K562 (cell line): ENCODE measurements around the gene SLC25A34. TPM values are rescaled to one million over a fixed set of nuclear protein-coding genes. Genes with fewer than 3 reads are reported as not detected.

Experiments
- ATAC-seq: fragments of 200-7000 bp; cut with Tn5 transposase; 3 replicates; pipeline ENCODE4 v1.9.1; 2020; ENCODE audit warnings: moderate library complexity
- BruUV-seq: library from RNA; stranded (reverse); fragments of 400-500 nt; replicated peaks from 2 replicates; lab custom pipeline; 2021; lab: Mats Ljungman, UMichigan
- CTCF ChIA-PET: fragments of 300-600 bp; formaldehyde crosslinking; extraction: SDS; loops from one replicate; lab custom pipeline; 2021; ENCODE audit warnings: low intra/inter-chr PET ratio; lab: Yijun Ruan, JAX
- POLR2A ChIA-PET: fragments of 300-600, 350-650 bp; sonication (Branson Sonifier 250); formaldehyde crosslinking; extraction: SDS; loops from one replicate; lab custom pipeline; 2021; ENCODE audit warnings: antibody characterized with exemption, inconsistent platforms; lab: Yijun Ruan, JAX
- DNase-seq, 4 experiments: peaks; one replicate each; pipeline versions ENCODE4 v3.0.0 to v3.0.0-alpha.2; 2011 to 2018; ENCODE audit warnings: low spot score in 3 of 4, mixed read lengths in 3 of 4; ENCODE audit errors: extremely low read depth in 1 of 4
- FAIRE-seq: peaks from 2 replicates; lab custom pipeline; 2011; peaks lifted over from hg19 to GRCh38; lab: Jason Lieb, UNC
- H2AFZ ChIP-seq: 2 replicates; pipeline ENCODE4 v1.6.0; 2011; ENCODE audit warnings: low read depth, low read length, control low read depth, inconsistent platforms
- H3K27ac ChIP-seq: fragments of 200-600 bp; 3 replicates; pipeline ENCODE4 v1.8.0; 2011; ENCODE audit warnings: low read depth, mild to moderate bottlenecking, control low read depth, inconsistent platforms, low read length, moderate library complexity, mixed read lengths; ENCODE audit errors: extremely low read depth
- H3K27me3 ChIP-seq, 2 experiments: fragments of 300-600 bp in 1 of 2; 2 replicates in 1 of 2; 3 replicates in 1 of 2; pipeline versions ENCODE4 v1.6.0 to v1.8.0; 2011; ENCODE audit warnings: inconsistent platforms in 2 of 2, low read length in 2 of 2, mild to moderate bottlenecking in 1 of 2, mixed read lengths in 1 of 2, moderate library complexity in 1 of 2; ENCODE audit not compliant: control insufficient read depth in 2 of 2, insufficient read depth in 2 of 2
- H3K36me3 ChIP-seq: fragments of 300-600 bp; 3 replicates; pipeline ENCODE4 v1.8.0; 2011; ENCODE audit warnings: mild to moderate bottlenecking, low read length, inconsistent platforms; ENCODE audit not compliant: control insufficient read depth, insufficient read depth
- H3K4me1 ChIP-seq, 2 experiments: fragments of 200-600 bp in 1 of 2; replicated peaks in 1 of 2; 2 replicates in 1 of 2; 3 replicates in 1 of 2; pipeline versions ENCODE4 v1.5.1 to v1.8.0; 2011; ENCODE audit warnings: inconsistent platforms in 2 of 2, low read length in 2 of 2, mild to moderate bottlenecking in 1 of 2, mixed read lengths in 1 of 2, moderate library complexity in 1 of 2; ENCODE audit not compliant: control insufficient read depth in 2 of 2, insufficient read depth in 2 of 2
- H3K4me2 ChIP-seq: 2 replicates; pipeline ENCODE4 v1.6.1; 2011; ENCODE audit warnings: low read length, control low read depth, inconsistent platforms, mixed read lengths; ENCODE audit not compliant: insufficient read depth
- H3K4me3 ChIP-seq: fragments of 200-600 bp; sonication (generic), shearing (Covaris generic); 2 replicates; pipeline ENCODE4 v1.5.1; 2016; ENCODE audit warnings: control low read depth, inconsistent platforms
- H3K79me2 ChIP-seq: fragments of 200-600 bp; 3 replicates; pipeline ENCODE4 v1.8.0; 2011; ENCODE audit warnings: low read length, inconsistent platforms; ENCODE audit not compliant: control insufficient read depth, insufficient read depth
- H3K9ac ChIP-seq, 2 experiments: 2 replicates each; pipeline versions ENCODE4 v1.6.0 to v1.6.1; 2011; ENCODE audit warnings: low read depth in 2 of 2, low read length in 2 of 2, control low read depth in 1 of 2, inconsistent platforms in 1 of 2, mild to moderate bottlenecking in 1 of 2, mixed read lengths in 1 of 2; ENCODE audit not compliant: insufficient read depth in 1 of 2
- H3K9me1 ChIP-seq: one replicate; pipeline ENCODE4 v1.6.0; 2011; ENCODE audit warnings: inconsistent platforms, mild to moderate bottlenecking, low read length, moderate library complexity; ENCODE audit not compliant: control insufficient read depth, insufficient read depth
- H3K9me3 ChIP-seq: replicated peaks from 2 replicates; pipeline ENCODE4 v1.5.1; 2011; ENCODE audit warnings: low read depth, low read length, inconsistent platforms; ENCODE audit not compliant: control insufficient read depth, insufficient read depth
- H4K20me1 ChIP-seq: replicated peaks from 2 replicates; pipeline ENCODE4 v1.6.1; 2011; ENCODE audit warnings: low read length, inconsistent platforms, mixed read lengths; ENCODE audit not compliant: control insufficient read depth, insufficient read depth
- DLX4 ChIP-seq: fragments of 250-450 bp; sonication (Bioruptor Pico); IDR thresholded peaks from 2 replicates; pipeline ENCODE4 v1.6.1; 2021; ENCODE audit warnings: mild to moderate bottlenecking
- HEY1 ChIP-seq: fragments of 250-450 bp; sonication (Bioruptor Pico); IDR thresholded peaks from 2 replicates; pipeline ENCODE4 v1.5.0; 2020; ENCODE audit warnings: mild to moderate bottlenecking, moderate library complexity, borderline replicate concordance
- MED1 ChIP-seq: sonication (generic); formaldehyde crosslinking; IDR thresholded peaks from 2 replicates; pipeline ENCODE4 v1.8.1; 2023; ENCODE audit warnings: missing genetic modification reagents, borderline replicate concordance
- THAP12 ChIP-seq: fragments of 250-450 bp; sonication (Bioruptor Pico); IDR thresholded peaks from 2 replicates; pipeline ENCODE4 v1.9.0; 2021; ENCODE audit warnings: mild to moderate bottlenecking, inconsistent platforms
- USF1 ChIP-seq: sonication (generic); formaldehyde crosslinking; IDR thresholded peaks from 2 replicates; pipeline ENCODE4 v1.9.0; 2022; ENCODE audit warnings: mild to moderate bottlenecking, missing genetic modification reagents
- VEZF1 ChIP-seq: fragments of 200-800 bp; sonication (Bioruptor generic); IDR thresholded peaks from 2 replicates; pipeline ENCODE4 v1.6.1; 2017; ENCODE audit warnings: missing genetic modification characterization, missing compliant biosample characterization
- ZBTB26 ChIP-seq: fragments of 450-650 bp; formaldehyde crosslinking; IDR thresholded peaks from 2 replicates; pipeline ENCODE4 v1.4.0; 2022; ENCODE audit warnings: missing genetic modification characterization
- ZBTB33 ChIP-seq: sonication (generic); formaldehyde crosslinking; IDR thresholded peaks from 2 replicates; pipeline ENCODE4 v1.8.1; 2023; ENCODE audit warnings: mild to moderate bottlenecking, missing genetic modification reagents
- ZEB2 ChIP-seq: fragments of 450-650 bp; IDR thresholded peaks from 2 replicates; pipeline ENCODE4 v1.6.1; 2016
- ZFPM2 ChIP-seq: fragments of 250-450 bp; sonication (Bioruptor Pico); IDR thresholded peaks from 2 replicates; pipeline ENCODE4 v1.5.1; 2022; ENCODE audit warnings: mild to moderate bottlenecking
- ZNF408 ChIP-seq: fragments of 250-450 bp; sonication (Bioruptor Pico); IDR thresholded peaks from 2 replicates; pipeline ENCODE4 v1.4.0; 2020; ENCODE audit warnings: low read depth, mild to moderate bottlenecking, moderate library complexity
- ZNF551 ChIP-seq: fragments of 250-450 bp; sonication (Bioruptor Pico); IDR thresholded peaks from 2 replicates; pipeline ENCODE4 v1.5.0; 2021; ENCODE audit warnings: mild to moderate bottlenecking, moderate library complexity
- WGBS: fragments of 100-300 bp; shearing (Covaris generic); methylation state at CpG from one replicate; pipeline ENCODE4 v1.1.6; 2016; ENCODE audit warnings: low coverage, mixed read lengths; ENCODE audit not compliant: insufficient coverage; ENCODE audit errors: missing lambda C conversion rate; 5-methylcytosine and 5-hydroxymethylcytosine counted together
- in situ Hi-C: fragments of 300-500 bp; cut with MboI; formaldehyde crosslinking; loops from 4 replicates; pipeline ENCODE4 v1.15.0; 2018; ENCODE audit warnings: inconsistent platforms, mixed read lengths
- intact Hi-C: fragments of 100-400 bp; cut with micrococcal nuclease; formaldehyde crosslinking; loops from 2 replicates; pipeline ENCODE4 v1.14.2; 2022
- polyA plus RNA-seq, 8 experiments: library from polyadenylated mRNA; depleted of rRNA in 4 of 8; stranded (reverse) in 5 of 8; unstranded in 3 of 8; fragments of >200 nt; fragmentation: Nextera tagmentation in 2 of 8; fragmentation: Illumina TruSeq in 1 of 8; extraction: Ambion mirVana in 2 of 8; extraction: Trizol in 1 of 8; gene quantifications; 2 replicates each; pipeline versions ENCODE4 v1.2.1 to v1.2.3, GENCODE V29; 2011 to 2014; ENCODE audit warnings: inconsistent platforms in 1 of 8, missing spikeins in 1 of 8
- total RNA-seq, 7 experiments: library from RNA; depleted of rRNA in 6 of 7; stranded (reverse); fragments of >200 nt in 6 of 7; fragmentation: Illumina TruSeq in 2 of 7; extraction: Trizol in 2 of 7; gene quantifications; 2 replicates each; pipeline versions ENCODE4 v1.2.1 to v1.2.3, GENCODE V29; 2011 to 2021; ENCODE audit warnings: low replicate concordance in 1 of 7

SLC25A34 gene
- total and polyA plus RNA-seq, 9 of the 15 experiments (the other 6 are each of a cell fraction or from before 2014, with no cell fraction given), result 0.01 to 0.57 (median 0.16) TPM

- BruUV-seq, result no TSS peak
- ChIA-PET POLR2A (interaction anchor here (0.6 to 1.9 kb wide), 2 partner anchors 12 to 1181 kb away, joined by 3 to 8 read pairs; no protein-coding TSS in a partner anchor), CTCF (no interaction called here)
- Histone ChIP-seq H2AFZ (no peak overlapping the region), H3K27me3 (peaks cover 7 to 29% of the 10 kb centered on the region in 2 experiments; a peak in 3 of 5 replicates), H3K4me2 (no peak overlapping the region), H3K9ac (peak overlapping the region in 1 of 2 experiments; percentile 49; a peak in 2 of 4 replicates), H3K79me2 (no peaks in the 10 kb centered on the region), H3K27ac (no peak overlapping the region), H3K36me3 (no peaks in the 10 kb centered on the region), H4K20me1 (0 out of 2 replicates have a peak, but pooled peaks cover 4% of the 10 kb centered on the region), H3K4me1 (peaks cover 0 to 14% of the 10 kb centered on the region in 2 experiments; a peak in 2 of 5 replicates), H3K9me1 (no peaks in the 10 kb centered on the region), H3K4me3 (no peak overlapping the region), H3K9me3 (no peaks in the 10 kb centered on the region)
- no peak for FAIRE-seq
- in situ Hi-C loops, result no loop called here
- intact Hi-C loops, result no loop called here
- peak; percentile 14; the same call in 2 of the 3 replicates for ATAC-seq
- DNase-seq, result no peak
- WGBS, result 8% methylated on average over 19 of the region's 19 CpGs
- no peak for TF ChIP-seq MED1 (CRISPR knock-in tag)
- TF ChIP-seq HEY1, result no peak
- TF ChIP-seq ZNF408 (CRISPR knock-in tag), result no peak
- TF ChIP-seq ZBTB26 (CRISPR knock-in tag), result no peak
- TF ChIP-seq ZBTB33 (CRISPR knock-in tag), result no peak
- no peak for TF ChIP-seq USF1 (CRISPR knock-in tag)
- no peak for TF ChIP-seq VEZF1 (CRISPR knock-in tag)
- TF ChIP-seq ZEB2, result no peak
- no peak for TF ChIP-seq ZNF551 (CRISPR knock-in tag)
- no peak for TF ChIP-seq THAP12 (CRISPR knock-in tag)
- TF ChIP-seq ZFPM2 (CRISPR knock-in tag), result no peak
- TF ChIP-seq DLX4, result no peak
Observed at GRCh38 chr1:15749399-15750291, 13.6 kb downstream of the SLC25A34 start.
